Breast epithelium (tissue), 3 donors: Measurements from ENCODE around the gene ASTN2.

Experiments
- CTCF ChIP-seq, 3 donors: fragments of 450-650 bp; IDR thresholded peaks; one replicate each; pipeline ENCODE4 v1.5.1; 2016 to 2017; ENCODE audit warnings: antibody characterized with exemption in 3 of 3, mild to moderate bottlenecking in 3 of 3, moderate library complexity in 3 of 3
- POLR2A ChIP-seq: fragments of 450-650 bp; IDR thresholded peaks from one replicate; pipeline ENCODE4 v1.6.1; 2016; ENCODE audit warnings: antibody characterized with exemption, mild to moderate bottlenecking, moderate library complexity
- POLR2AphosphoS5 ChIP-seq, 3 donors: sonication (generic); formaldehyde crosslinking; IDR thresholded peaks; one replicate each; pipeline ENCODE4 v1.6.1; 2017; ENCODE audit warnings: antibody characterized with exemption in 3 of 3

GRCh38 chr9:117104206-117104605 is 310.7 kb downstream of the ASTN2 start:
- TF ChIP-seq CTCF (IDR thresholded peaks at IDR 0.05) = no peak
- TF ChIP-seq POLR2AphosphoS5 (IDR thresholded peaks at IDR 0.05) = no peak
- no peak for TF ChIP-seq POLR2A
